ENCODE data around the gene RARG.

DNA sequence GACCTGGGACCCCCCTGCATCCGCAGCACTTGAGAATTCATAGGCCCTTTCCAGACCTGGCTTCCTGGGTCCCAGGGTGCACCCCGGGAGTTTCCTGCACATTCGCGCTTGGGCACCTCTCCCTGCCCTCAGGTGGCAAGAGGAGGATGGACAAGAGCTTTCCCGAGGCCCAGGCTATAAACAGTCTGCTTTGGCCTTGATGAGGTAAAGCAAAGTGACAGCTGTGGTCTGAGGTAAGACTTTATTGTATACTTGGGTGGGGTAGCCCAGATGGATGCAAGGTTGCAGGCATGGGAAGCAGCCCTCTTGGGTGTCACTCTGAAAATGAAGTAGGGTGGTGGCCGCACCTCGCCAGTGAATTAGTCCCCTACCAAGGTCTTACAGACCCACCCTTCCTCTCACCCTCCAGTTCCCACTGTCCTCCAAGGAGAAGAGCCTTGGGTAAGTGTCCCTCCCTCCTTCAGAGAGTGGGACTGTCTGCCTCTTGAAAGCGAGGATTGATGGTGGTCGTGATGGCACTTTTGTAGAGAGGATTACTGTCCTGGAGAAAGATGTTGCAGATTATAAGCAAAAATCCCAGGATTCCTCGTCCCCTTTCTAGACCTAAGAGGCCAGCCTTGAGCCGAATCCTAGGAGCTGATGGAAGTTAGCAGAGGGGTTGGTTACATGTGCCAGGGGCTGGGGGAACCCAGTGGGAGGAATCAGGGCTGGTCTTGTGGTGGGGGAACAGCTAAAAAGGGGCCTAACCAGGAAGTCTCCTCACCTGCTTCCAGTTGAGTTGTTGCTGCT lies 40.7 kb downstream of the RARG start:
- TF ChIP-seq, protein P1, sequence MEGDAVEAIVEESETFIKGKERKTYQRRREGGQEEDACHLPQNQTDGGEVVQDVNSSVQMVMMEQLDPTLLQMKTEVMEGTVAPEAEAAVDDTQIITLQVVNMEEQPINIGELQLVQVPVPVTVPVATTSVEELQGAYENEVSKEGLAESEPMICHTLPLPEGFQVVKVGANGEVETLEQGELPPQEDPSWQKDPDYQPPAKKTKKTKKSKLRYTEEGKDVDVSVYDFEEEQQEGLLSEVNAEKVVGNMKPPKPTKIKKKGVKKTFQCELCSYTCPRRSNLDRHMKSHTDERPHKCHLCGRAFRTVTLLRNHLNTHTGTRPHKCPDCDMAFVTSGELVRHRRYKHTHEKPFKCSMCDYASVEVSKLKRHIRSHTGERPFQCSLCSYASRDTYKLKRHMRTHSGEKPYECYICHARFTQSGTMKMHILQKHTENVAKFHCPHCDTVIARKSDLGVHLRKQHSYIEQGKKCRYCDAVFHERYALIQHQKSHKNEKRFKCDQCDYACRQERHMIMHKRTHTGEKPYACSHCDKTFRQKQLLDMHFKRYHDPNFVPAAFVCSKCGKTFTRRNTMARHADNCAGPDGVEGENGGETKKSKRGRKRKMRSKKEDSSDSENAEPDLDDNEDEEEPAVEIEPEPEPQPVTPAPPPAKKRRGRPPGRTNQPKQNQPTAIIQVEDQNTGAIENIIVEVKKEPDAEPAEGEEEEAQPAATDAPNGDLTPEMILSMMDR (IDR thresholded peaks at IDR 0.05): no peak
- TF ChIP-seq POLR2A (IDR thresholded peaks at IDR 0.05): no peak
